Measurements from ENCODE around the gene KDM2B.

The KDM2B gene

GRCh38 chr12:121507984-121508383, 72.8 kb downstream of the KDM2B start:
- no peak for TF ChIP-seq CTCF (conservative IDR thresholded peaks at IDR 0.05)
- TF ChIP-seq ZFX (IDR thresholded peaks at IDR 0.05), result no peak
- H3K27ac ChIP-seq, result no peak overlapping the region

GRCh38 chr12:121507245-121507644, 73.6 kb downstream of the KDM2B start:
- H3K27ac ChIP-seq, result no peak overlapping the region
- TF ChIP-seq CTCF (conservative IDR thresholded peaks at IDR 0.05) (no peak), ZFX (IDR thresholded peaks at IDR 0.05) (no peak)

DNA sequence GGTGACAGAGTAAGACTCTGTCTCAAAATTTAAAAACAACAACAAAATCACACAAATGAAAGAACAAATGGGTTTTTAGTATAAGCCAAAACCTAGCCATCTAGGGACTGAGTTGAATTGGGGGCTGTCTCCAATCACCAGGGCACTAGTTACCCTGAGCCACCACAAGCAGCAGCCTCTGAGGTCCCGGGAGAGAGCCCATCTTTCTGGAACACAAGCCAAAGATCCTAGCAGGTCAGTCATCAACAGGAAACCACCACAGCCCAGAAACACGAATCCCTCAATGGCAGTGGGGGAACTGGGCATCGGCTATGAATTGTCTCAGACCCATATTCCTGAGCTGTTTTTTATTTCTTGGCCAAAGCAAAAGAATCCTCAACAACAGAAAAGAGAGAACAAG, 75.3 kb downstream of the KDM2B start:
- H3K27ac ChIP-seq, result no peak overlapping the region

DNA sequence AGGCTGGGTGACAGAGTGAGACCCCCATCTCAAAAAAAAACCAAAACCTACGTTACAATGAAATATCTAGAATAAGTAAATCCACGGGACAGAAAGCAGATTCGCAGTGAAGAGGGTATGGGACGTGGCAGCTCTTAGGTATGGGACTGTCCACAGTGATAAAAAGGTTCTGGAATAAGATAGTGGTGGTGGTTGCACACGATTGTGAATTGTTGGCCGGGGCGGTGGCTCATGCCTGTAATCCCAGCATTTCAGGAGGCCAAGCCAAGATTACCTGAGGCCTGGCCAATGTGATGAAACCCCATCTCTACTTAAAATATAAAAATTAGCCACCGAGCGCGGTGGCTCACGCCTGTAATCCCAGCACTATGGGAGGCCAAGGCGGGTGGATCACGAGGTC, 76.3 kb downstream of the KDM2B start:
- no peak for TF ChIP-seq CTCF (conservative IDR thresholded peaks at IDR 0.05)
- no peak for TF ChIP-seq ZFX (IDR thresholded peaks at IDR 0.05)
- H3K27ac ChIP-seq, result no peak overlapping the region

More for the DNA sequence above, 75.3 kb downstream of the KDM2B start:
- TF ChIP-seq ZFX (IDR thresholded peaks at IDR 0.05) (no peak), CTCF (conservative IDR thresholded peaks at IDR 0.05) (no peak)

DNA sequence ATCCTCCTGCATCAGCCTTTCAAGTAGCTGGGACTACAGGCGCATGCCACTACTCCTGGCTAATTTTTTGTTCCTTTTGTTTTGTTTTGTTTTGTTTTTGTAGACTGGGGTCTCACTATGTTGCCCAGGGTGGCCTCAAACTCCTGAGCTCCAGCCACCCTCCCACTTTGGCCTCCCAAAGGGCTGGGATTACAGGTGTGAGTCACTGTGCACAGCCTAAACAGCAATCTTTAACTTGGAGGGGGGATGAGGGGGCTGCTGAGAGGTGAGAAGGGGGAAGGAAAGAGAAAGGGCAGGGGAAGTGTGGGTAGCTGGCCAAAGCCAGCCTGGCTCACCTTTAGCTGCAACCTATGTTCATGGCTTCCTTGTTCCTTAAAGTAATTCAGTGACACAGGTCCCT, 77.4 kb downstream of the KDM2B start:
- TF ChIP-seq ZFX (IDR thresholded peaks at IDR 0.05) (no peak), CTCF (conservative IDR thresholded peaks at IDR 0.05) (no peak)
- H3K27ac ChIP-seq, result no peak overlapping the region

DNA sequence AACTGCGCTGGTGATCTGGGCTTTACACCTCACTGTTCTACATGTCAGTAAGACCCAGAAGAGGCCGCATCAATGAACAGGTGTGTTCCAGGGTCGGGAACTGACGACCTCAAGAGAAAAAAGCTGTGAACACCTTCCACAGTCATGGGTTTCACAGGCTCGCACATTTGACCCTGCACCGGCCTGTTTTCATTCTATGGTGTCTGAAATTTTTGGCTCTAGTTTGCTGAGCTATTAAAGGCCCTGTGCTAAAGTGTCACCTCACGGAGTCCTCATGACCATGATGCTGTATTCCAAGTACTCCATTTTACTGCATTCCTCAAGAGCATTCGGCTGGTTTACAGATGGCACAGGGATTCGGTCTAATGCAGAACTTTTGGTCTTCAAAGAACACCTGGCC, 78.9 kb downstream of the KDM2B start:
- no peak for TF ChIP-seq ZFX (IDR thresholded peaks at IDR 0.05)
- no peak for TF ChIP-seq CTCF (conservative IDR thresholded peaks at IDR 0.05)
- H3K27ac ChIP-seq, result no peak overlapping the region

GRCh38 chr12:121499929-121500793, 80.7 kb downstream of the KDM2B start:
- H3K27ac ChIP-seq, result no peak overlapping the region
- TF ChIP-seq CTCF (conservative IDR thresholded peaks at IDR 0.05), result peak; percentile 94
- no peak for TF ChIP-seq ZFX (IDR thresholded peaks at IDR 0.05)
